Activated CD4-positive, alpha-beta T cell treated with anti-CD3 and anti-CD28 coated beads, Interleukin-2, Interleukin-6, amounts not matched to agents 100 ng/mL and 50 ng/mL, durations not matched to agents 16 hours and 8 hours (primary cell): ENCODE results near the gene COL4A1.

Experiments used
- DNase-seq: peaks from one replicate; pipeline ENCODE4 v3.0.0-alpha.2; 2020

Gene COL4A1

DNA sequence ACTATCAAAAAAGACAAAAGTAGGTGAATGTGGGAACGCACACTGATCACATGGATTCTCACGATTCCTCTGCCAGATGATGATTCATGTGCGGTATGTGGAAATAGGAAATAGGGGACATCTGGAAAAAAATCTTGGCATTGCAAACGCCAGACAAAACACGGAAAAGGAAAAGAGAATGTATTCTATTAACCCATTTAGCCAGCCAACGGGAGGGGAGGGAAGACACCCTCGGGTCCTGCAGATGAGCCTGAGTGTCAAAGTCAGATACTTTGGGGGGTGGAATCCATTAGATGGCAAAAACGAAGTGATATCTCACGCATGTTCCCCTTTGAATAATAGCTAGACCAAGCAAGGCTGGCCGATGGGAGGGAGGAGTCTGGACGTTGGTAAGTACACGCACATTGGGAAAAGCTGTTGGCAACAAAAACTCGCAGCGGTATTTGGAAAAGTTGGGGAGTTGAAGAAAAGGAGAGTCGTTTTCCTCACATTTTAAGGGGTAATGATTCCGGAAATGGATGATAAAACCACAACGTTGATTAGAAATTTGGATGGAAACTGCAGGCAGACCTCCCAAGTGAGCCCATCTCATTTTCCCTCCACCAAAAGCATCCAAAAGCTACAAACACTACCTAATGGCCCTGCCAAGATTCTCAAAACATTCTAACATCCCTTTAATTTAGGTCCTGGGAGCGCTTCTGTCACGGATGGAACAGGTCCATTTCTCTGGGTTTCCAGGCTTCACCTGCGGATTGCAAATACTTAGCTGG is 73.6 kb downstream of the COL4A1 start:
- DNase-seq, result no peak

DNA sequence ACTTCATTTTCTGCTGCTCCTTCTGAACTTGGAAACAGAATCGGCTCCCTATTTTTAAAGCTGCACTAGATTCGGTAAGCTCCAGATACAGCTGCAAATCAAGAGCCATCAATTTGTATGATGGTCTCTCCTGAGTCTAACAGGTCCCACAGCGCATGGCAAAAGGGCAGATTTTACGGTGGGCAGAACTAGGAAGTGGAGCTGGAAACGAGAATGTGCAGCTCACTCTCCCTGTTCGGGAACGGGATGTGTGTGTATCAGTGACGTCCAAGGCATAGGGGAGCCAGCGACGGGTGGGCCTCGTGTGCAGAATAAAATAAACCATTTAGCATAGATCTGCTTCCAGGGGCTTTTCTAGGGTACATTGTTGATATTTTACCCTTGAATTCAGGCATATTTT is 74.2 kb downstream of the COL4A1 start:
- no peak for DNase-seq

DNA sequence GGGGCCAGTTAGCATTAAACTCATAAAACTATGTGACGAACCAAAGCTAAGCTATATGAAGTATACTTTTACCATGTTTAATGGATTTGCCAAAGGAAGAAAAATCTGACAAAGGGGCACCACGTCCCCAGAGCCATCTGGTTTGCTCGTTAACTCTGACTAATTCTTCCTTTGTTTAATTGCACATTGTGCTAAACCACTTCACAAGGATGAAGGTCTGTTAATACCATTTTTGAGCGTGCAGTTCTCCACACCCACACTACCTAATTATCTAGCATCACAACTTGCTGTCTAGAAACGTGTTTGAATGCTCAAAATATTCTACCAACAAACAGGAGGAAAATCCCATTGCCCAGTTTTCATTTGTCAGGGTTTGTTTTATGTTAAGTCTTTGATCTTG is 74.8 kb downstream of the COL4A1 start:
- no peak for DNase-seq

DNA sequence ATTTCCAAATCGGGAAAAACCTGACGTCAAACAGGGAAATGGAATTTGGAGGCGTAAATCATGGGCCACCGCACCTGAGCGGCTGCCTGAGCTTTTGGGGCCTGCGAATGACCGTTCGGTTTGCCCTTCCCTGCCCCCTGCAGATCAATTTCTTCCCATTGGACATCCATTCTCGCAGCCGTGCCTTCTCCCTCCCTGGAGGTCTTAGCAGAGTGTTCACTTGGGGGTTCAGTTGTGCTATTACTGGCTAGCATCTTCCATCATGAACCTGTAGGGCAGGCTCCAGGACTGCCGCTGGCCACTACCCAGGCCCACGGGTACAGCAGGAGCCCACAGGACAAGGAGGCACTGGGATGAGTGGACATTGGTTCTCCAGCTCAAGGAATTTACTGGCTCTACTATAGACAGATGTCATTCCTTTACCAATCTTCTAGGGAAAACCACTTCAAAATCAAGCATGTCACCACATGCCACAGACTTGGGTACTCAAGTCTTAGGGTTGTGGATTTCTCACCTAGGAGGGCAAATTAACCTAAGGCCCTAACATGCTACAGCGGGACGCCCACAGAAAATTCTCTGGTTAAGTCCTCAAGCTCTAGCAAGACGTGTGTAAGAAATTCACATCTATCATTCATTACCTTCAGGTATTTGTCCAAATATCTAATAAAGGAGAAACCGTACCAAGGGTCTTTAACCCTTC is 75.5 kb downstream of the COL4A1 start:
- no peak for DNase-seq

DNA sequence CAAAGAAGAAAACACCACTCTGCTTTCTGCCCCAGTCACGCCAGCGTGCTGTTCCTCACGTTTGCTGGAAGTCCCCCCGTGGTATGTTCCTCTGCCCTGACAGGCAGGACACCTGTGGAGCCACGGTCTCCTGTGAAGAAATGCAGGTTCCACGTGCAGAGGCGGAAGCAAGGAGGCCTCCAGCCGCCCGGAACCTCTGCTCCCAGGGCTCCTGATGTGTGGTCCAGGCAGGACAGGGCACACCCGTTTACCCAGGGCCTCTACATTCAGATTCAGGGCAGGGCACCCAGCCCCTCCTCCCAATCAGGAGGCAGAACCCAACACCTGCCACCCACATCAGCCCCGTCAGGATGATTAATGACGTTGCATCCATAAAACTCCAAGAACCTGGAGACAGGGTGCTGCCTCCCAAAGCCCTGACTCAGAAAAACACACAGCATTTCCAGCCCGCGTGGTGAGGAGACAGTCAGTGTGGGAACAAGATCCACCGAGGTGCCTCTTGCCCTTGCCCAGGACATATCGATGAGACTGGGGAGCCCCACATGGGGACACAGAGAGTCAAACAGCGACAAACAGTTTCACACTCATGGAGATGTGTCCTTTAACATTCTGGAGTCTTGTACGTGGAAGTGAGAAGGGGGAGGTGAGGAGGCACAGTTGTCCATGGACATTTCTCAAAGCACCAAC is 76.2 kb downstream of the COL4A1 start:
- DNase-seq, result no peak

DNA sequence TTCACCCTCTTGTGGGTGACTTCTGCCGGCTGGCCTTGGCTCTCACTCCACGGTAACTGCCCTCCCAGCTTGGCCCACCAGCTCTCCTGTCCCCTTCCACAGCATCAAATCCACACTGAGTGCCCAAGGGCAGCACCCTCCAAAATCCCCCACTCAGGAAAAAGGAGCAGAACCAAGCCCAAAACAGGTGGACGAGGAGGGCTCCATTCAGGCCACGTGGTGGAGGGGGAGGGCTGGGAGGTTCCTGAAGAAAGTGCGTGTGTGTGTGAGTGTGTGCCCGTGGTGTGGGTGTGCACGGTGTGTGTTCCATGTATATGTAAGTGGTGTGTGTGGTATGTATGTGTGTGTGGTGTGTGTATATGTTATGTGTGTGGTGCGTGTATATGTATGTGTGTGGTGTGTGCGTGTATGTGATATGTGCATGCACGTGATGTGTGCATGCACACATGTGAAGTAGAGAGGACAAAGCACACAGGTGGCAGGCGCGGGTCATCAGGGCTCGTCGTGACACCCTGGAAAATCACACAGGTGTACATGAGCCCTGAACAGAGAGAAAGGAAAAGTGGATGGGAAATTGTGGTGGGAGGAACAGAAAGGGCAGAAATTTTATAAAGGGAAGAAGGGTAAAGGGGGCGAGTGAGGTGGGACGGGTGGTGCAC is 76.9 kb downstream of the COL4A1 start:
- no peak for DNase-seq

DNA sequence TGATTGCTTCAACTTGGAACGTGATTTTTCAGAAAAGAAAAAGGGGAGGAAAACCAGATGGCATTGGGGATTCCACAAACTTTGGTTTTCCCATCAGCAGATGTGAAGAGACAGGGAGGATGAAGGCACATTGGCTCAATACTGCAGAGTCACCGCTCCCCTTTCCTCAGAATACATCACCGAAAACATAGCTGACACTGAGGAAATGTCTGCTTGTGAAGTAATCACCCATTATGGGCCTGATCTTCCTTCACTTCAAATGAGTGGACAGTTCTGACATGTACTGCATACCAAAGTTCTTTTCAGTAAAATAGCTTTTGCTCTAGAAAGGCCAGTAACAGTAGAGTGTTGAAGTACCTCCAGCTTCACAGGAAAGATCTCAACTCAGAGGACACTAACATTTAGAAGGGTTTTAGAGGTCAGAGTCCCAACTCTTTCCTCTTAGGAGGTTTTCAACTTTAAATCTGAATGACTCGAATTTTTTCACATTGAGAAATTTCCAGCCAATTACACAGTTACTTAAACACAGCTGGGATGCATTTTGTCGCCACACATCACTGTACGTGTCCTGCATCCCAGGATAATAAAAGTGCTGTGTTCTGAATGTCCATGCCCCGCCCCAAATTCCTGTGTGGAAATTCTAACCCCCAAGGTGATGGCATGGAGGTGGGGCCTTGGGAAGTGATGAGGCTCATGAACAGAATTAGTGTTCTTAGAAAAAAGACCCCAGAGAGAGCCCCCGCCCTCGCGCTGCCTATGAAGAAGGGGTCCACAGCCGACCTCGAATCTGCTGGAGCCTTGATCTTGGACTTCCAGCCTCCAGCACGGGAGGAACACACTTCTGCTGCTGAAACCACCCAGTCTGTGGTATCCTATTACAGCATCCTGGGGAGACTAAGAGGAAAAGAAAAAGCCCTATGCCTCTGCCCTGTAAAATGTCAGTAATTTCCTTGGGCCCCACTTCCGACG is 77.7 kb downstream of the COL4A1 start:
- no peak for DNase-seq

DNA sequence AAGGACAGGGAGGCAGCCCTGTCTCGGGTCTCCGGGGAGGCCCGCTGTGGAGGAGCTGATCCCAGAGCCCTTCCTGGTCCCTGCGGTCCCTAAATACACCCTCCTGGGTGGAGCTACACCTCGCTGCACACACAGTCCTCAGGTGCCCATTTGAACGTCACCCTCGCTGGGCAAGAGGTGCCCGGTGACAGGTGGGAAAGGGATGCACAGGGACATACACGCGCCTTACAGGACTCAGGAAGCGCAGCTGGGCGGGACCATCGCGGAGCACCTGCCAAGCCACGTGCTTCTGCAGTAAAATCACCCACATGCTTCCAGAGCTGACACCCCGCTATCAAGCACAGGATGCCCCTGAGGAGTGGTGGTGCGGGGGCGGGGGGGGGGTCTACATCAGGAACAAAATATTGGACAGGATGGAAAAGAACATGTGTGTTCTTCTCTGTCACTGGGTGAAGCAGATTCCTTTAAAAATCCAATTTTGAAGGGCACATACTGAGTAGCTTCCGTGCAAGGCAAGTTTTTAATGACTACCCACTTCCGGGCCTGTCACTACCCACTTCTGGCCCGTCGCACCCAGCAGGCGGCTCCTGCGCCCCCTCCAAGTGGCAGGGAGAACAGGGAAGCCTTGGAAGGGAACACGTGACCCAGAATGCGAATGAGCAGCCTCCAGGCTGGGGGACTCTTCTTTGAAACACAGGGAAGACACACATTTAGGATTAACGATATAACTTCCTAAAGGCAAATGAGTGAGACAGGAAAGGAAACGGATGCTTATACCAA is 78.9 kb downstream of the COL4A1 start:
- DNase-seq, result no peak

DNA sequence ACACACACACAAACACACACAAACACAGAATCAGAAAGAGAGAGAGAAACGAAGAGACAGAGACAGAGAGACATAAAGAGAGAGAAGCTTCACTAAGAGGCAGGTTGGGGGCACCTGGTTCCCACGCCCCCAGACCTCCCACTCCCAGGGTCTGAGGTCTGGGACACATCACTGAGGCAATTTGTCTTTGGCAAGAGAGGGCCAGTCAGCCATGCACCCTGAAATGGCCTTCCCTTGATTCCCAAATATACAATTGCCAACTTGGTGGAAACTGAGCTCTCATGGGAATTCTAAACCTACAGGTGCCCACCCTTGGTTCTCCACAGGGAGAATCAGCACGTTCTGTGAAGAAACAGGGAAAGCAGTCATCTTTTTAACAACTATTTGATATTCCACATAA is 79.5 kb downstream of the COL4A1 start:
- DNase-seq, result no peak

DNA sequence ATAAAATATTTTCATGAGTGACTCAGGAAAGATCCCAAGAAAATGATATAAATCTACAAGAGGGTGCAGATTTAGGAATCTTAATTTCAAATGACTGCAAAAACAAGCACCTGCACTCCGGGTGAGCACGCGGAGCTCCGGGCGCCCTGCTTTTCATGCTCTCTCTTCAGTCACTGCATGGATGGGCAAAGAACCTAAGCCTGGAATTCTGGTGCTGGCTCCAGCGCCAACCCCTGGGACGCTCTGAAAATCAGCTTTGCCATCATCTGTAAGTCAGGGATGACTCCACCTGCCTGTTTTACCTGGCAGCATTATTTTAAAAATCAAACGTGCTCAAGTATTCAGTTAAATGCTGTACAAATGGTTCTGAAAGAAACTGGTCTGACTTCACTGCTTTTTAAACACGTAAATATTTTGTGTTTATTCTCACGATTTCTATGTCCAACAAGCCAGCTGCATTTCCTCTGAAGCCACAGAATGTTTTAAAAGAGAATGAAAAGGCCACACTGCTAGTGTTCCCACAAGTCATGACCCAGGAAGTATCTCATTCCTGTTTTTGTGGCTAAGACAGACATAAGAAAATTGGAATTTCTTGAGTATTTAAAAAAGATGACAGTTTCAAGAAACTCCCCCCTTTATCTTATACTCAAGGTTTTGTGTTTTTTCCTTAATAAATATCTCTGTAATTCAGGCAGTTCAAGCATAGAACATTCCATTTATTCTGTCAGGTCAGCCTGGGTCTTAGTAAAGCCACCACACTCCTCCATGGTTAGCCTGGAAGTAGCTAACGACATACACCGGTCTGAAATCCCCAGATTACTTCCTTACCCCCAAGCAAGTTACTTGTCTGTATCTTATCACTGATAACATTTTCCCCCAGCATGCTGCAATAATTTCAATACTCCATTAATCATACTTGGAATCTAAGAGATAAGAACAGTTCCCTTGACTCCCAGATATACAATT is 81.1 kb downstream of the COL4A1 start:
- no peak for DNase-seq

DNA sequence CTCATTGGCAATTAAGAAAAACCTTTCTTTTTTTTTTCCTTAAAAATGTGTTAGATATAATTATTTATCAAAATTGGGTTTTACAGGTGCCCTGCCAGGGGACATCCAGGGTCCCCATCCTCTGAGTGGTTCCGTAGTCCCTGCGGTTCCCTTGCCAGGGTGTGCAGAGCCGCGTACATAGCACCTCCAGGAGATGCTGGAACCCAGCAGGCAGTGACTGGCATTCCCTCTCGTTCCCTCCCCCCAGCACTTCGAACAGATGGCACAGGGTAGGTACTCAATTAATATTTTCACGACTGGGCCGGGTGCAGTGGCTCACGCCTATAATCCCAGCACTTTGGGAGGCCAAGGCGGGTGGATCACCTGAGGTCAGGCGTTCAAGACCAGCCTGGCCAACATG is 82.0 kb downstream of the COL4A1 start:
- DNase-seq, result no peak

DNA sequence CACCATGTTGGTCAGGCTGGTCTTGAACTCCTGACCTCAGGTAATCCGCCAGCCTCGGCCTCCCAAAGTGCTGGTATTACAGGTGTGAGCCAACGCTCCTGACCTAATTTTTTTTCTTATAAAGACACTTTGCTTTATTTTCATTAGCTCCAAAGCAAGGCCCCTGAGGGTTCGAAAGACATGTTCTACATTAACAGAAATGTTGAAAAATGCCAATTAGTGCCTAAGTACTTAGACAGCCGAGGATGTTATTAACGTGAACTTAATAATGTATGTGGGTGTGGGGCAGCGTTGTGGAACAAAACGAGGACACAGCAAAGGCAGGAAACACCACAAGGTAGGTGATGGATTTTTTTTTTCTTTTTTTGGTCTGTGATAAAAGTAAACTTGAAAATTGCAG is 82.4 kb downstream of the COL4A1 start:
- DNase-seq, result no peak

DNA sequence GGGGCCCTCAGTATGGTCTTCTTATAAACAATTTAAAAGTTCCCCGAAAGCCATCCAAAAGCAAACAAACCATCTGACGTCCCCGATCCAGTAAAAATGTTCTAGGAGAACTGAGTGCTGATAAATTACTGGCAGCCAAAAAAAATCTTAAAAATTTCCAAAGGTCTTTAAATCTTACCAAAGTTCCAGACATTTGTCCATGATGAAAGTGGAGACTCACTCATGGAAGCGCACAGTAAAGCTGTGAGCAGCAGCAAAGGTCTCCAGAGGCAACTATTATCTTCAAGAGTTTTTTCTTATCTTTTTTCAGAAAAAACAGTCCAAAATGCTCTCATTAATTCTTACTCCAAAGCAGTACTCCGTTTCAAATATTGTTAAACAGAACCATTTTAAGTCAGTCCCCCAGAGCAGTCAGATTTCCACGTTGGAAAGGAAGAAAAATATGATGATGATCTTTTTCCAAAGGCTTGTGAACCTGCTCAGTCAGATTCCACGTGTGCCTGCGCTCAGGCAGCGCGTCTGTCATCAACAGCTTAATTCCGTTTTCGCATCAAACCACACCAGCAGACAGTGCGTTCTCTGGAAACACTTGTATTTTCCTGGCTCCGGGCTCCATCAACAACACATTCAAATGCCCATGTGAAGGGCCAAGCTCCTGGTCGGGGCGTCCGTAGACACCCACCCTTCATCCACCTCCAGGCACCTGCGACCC is 85.4 kb downstream of the COL4A1 start:
- DNase-seq, result no peak

DNA sequence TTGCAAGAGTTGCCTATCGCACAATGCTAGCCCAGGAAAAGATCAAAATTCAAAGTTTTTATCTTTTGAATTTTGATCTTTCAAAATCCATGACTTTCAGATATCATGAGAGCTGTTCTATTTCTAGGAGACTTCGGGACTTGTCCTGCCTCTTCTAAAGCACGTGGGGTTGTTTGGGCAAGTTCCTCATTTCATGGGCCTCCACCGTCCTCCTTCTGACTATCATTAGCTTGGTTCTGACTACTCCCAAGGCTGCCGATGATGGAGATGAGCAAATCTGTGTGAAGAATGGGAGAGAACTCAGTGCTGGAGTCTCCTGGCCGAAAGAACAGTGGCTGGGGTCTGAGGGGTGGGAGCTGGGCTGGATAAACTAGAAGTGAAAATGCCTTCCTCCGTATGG is 86.5 kb downstream of the COL4A1 start:
- DNase-seq, result no peak

DNA sequence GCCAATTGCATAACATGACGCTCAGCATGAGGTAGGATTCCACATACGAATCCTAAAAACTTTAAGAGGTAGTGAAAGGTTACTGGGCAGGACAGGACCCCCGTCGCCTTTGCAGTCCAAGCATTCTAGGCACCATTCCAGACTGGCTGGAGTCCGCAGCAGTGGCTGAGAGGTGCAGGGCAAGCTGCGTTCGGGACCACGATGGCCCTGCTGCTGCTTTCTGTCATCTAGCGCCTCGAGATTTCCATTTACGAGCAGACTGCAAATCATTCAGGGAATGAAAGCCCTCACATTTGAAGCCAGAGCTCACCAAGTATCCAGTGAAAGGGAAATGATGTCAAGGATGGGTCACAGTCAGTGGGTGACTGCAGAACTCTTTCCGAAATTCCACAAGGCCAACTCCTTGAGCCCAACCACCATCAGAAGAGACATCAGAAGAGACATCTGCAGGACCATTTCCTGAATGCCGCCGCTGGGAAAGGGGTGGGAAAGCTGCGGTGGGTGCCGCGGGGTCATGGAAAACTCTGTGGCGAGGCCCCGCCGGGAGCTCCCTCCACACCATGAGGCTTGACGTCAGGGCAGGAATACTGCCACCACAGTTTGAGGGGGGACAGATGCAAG is 88.3 kb downstream of the COL4A1 start:
- DNase-seq, result no peak

DNA sequence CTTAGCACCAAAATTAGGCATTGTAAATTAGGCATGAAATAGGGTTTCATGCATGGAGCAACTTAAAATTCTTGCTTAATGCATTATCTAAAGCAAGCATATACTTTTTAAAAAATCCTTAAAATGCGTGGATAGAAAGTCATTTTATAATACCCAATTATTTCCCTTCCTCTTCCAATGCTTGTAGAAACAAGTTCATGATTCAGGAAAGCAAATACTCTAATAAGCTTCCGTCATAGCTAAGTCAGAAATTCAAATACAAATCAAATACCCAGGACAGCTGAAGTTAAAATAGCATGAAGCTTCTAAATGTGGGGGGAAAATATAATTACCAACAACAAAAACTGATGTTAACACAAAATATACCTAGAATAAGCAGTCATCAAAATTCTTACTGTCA is 89.1 kb downstream of the COL4A1 start:
- DNase-seq, result no peak

DNA sequence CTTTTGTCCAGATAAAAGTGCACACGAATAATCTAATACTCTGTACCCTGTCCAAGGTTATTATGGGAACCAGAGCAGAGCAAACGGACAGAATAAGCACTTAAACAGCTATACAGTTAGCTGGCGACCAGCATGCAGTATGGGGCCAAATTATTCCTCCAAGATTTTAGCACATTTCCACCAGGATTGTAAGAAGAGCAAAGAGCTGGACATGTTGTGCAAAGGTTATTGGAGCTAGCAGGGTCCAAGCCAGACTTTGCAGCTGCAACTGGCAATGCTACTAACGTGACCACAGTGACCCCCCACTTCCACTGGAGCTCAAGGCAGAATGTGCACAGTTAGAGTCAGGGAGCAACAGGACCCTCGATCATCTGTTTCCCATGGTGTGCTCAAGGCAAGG is 89.9 kb downstream of the COL4A1 start:
- no peak for DNase-seq

DNA sequence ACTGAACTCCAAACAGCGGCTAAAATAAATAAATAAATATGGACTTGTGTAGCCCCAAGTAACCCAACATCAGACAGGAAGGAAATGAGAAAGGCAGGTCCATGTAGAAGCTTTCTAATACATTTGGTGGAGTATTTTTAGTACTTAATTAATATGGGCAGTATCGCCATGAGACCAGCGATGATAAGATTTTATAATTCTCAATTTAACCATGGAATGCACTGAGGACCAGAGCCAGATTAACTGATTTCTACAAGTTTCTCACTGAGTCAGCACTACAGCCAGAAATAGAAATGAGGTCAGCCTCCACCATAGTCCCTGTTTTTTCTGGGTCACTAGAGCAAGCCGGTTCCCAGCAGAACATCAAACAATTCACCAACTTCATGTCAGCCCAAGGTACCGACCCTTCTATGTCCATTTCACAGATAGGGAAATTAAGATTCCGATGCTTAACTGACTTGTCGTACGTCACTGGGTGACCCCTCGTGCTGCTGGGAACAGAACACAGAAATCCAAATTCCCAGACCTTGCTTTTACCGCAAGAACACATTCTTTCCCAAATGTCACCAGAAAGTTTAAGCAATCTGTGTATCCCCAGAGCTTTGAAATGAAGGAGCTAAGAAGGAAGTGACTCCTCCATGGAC is 90.4 kb downstream of the COL4A1 start:
- no peak for DNase-seq

DNA sequence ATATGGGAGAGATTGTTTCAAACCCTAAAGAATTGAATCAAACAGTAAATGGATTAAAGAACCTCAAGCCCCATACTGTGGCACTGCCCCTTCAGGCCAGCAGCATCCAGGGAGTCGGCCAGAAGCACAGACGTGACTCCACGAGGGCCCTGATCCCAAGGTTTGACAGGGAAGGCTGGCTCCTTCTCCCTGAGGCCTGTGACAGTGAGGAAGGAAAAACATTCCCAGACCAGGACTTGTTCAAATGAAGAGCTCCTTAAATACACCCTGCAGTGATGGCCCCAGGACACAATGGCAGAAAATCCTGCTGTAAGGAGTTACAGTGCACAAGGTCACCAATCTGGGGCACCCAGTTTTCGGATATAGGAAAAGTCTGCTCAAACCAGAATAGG is 91.0 kb downstream of the COL4A1 start:
- DNase-seq, result no peak
